Activated B cell treated with CpG ODN at 0.5 μM for 24 hours (primary cell): ENCODE results near the gene SAV1. TPM values are rescaled to one million over a fixed set of nuclear protein-coding genes. Genes with fewer than 3 reads are reported as not detected.
A peak's percentile ranks its signal among the peaks of the same experiment; 100 is the strongest.

Source experiments
- ATAC-seq: fragments of 200-7000 bp; cut with Tn5 transposase; one replicate; pipeline ENCODE4 v1.10.0; 2021; ENCODE audit warnings: low read depth, mild to moderate bottlenecking, moderate library complexity
- CTCF ChIA-PET: fragments of 350-600 bp; sonication (Branson Sonifier 250); formaldehyde crosslinking; loops from one replicate; lab custom pipeline; 2021; ENCODE audit warnings: antibody characterized with exemption; lab: Charles Lee
- POLR2A ChIA-PET: fragments of 350-600 bp; sonication (Branson Sonifier 250); formaldehyde crosslinking; loops from one replicate; lab custom pipeline; 2021; ENCODE audit warnings: antibody characterized with exemption; lab: Charles Lee
- DNase-seq: peaks from one replicate; pipeline ENCODE4 v3.0.0; 2022
- H3K27ac Mint-ChIP-seq: one replicate; pipeline ENCODE4 v1.8.0; 2020; ENCODE audit warnings: mixed read lengths
- H3K27me3 Mint-ChIP-seq: one replicate; pipeline ENCODE4 v1.8.0; 2021; ENCODE audit warnings: mixed read lengths
- H3K36me3 Mint-ChIP-seq: one replicate; pipeline ENCODE4 v1.8.0; 2021; ENCODE audit warnings: low read depth, mixed read lengths
- H3K4me1 Mint-ChIP-seq: one replicate; pipeline ENCODE4 v1.8.0; 2021; ENCODE audit warnings: mixed read lengths
- H3K4me3 Mint-ChIP-seq: one replicate; pipeline ENCODE4 v1.8.0; 2020; ENCODE audit warnings: mild to moderate bottlenecking, mixed read lengths
- H3K9me3 Mint-ChIP-seq: one replicate; pipeline ENCODE4 v1.8.0; 2020; ENCODE audit warnings: mixed read lengths
- intact Hi-C: fragments of 100-400 bp; cut with micrococcal nuclease; formaldehyde crosslinking; loops from one replicate; pipeline ENCODE4 v1.15.1; 2024
- total RNA-seq: library from RNA; stranded (reverse); gene quantifications from 2 replicates; pipeline ENCODE4 v1.2.3, GENCODE V29; 2022
- TF ChIP-seq, protein P1 (sequence below): fragments of 200-600 bp; IDR thresholded peaks from one replicate; pipeline ENCODE4 v1.8.0; 2022; ENCODE audit warnings: antibody characterized with exemption, mild to moderate bottlenecking

SAV1 gene
- total RNA-seq, 1 donor from 2014 or later = 33.3 TPM

DNA sequence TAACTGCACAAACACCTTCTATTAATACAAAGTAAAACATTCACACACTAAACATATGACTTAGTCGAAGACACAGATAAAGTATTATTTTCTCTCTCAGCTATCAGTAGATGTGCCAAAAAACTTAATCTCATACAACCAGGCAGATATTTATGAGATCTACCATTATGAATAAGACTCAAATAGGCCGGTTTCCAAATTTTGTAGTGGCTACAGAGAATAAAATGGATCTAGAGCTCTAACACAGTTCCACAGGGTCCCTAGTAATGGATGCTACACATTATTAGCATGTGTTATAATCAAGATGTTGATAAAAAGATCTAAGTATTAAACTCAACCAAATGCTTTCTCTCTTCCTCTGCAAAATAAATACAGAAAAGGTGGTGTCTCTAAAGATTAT lies 10.4 kb downstream of the SAV1 start:
- DNase-seq (no peak), ATAC-seq (no peak)
- Mint-ChIP-seq H3K9me3 (no peaks in the 10 kb centered on the region), H3K27ac (no peak overlapping the region), H3K27me3 (no peaks in the 10 kb centered on the region), H3K36me3 (peaks cover 45% of the 10 kb centered on the region), H3K4me3 (no peak overlapping the region), H3K4me1 (peaks cover 52% of the 10 kb centered on the region)
- POLR2A ChIA-PET = no interaction called here
- TF ChIP-seq, protein P1, sequence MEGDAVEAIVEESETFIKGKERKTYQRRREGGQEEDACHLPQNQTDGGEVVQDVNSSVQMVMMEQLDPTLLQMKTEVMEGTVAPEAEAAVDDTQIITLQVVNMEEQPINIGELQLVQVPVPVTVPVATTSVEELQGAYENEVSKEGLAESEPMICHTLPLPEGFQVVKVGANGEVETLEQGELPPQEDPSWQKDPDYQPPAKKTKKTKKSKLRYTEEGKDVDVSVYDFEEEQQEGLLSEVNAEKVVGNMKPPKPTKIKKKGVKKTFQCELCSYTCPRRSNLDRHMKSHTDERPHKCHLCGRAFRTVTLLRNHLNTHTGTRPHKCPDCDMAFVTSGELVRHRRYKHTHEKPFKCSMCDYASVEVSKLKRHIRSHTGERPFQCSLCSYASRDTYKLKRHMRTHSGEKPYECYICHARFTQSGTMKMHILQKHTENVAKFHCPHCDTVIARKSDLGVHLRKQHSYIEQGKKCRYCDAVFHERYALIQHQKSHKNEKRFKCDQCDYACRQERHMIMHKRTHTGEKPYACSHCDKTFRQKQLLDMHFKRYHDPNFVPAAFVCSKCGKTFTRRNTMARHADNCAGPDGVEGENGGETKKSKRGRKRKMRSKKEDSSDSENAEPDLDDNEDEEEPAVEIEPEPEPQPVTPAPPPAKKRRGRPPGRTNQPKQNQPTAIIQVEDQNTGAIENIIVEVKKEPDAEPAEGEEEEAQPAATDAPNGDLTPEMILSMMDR = no peak
- CTCF ChIA-PET = interaction anchor here (1.0 kb wide), 1 partner anchor 29 kb away, joined by 3 read pairs; no protein-coding TSS in a partner anchor
- intact Hi-C loops = no loop called here

DNA sequence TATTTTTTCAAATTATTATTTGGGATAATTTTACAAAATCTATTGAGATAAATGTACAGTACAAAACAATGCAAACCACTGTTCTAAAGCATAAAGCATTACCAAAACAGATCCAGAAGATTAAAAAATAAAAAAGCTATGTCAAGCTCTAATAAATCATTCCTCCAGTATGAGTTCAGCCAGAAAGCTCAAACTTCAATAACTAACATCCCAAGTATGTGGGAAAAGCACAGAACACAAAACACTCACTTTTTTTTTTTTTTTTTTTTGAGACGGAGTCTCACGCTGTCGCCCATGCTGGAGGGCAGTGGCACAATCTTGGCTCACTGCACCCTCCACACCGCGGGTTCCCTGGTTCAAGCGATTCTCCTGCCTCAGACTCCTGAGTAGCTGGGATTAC lies 11.3 kb downstream of the SAV1 start:
- Mint-ChIP-seq H3K4me3 (no peak overlapping the region), H3K9me3 (no peaks in the 10 kb centered on the region), H3K27ac (no peak overlapping the region), H3K4me1 (peaks cover 62% of the 10 kb centered on the region), H3K36me3 (peaks cover 46% of the 10 kb centered on the region), H3K27me3 (no peaks in the 10 kb centered on the region)
- TF ChIP-seq, protein P1 = no peak
- no peak for DNase-seq
- POLR2A ChIA-PET = interaction anchor here (0.6 kb wide), 1 partner anchor 11 kb away, joined by 4 read pairs; no protein-coding TSS in a partner anchor
- no peak for ATAC-seq
- intact Hi-C loops = no loop called here
- CTCF ChIA-PET = no interaction called here

DNA sequence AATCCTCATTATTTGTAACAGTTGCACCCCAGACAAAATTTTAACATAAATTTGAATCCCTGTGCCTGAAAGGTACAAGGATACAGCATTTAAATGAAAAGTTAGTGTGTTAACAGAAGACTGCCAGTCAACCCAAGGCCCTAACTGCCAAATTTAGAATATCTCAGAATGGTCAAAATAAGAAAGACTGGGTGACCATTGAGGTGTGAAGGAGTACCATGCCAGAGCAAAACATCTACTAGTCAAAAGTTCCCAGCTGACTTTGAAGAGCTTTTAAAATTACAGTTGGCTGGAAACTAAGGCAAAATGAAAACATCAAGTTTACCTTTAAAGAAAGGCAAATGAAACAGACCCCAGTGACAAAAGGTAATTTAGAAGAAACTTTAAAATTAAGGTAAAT lies 18.4 kb downstream of the SAV1 start:
- no peak for DNase-seq
- H3K27ac Mint-ChIP-seq = peak overlapping the region; percentile 78
- intact Hi-C loops = loop anchor here (5.0 kb wide), 1 partner anchor 37 kb away; no protein-coding TSS in a partner anchor
- peak; percentile 53 for ATAC-seq
- peaks cover 18% of the 10 kb centered on the region for H3K36me3 Mint-ChIP-seq
- H3K9me3 Mint-ChIP-seq = no peaks in the 10 kb centered on the region
- H3K4me3 Mint-ChIP-seq = peak overlapping the region; percentile 6
- POLR2A ChIA-PET = no interaction called here
- CTCF ChIA-PET = interaction anchor here (1.3 kb wide), 1 partner anchor 64 kb away, joined by 5 read pairs; no protein-coding TSS in a partner anchor
- peaks cover 69% of the 10 kb centered on the region for H3K4me1 Mint-ChIP-seq
- TF ChIP-seq, protein P1 = no peak
- H3K27me3 Mint-ChIP-seq = no peaks in the 10 kb centered on the region

DNA sequence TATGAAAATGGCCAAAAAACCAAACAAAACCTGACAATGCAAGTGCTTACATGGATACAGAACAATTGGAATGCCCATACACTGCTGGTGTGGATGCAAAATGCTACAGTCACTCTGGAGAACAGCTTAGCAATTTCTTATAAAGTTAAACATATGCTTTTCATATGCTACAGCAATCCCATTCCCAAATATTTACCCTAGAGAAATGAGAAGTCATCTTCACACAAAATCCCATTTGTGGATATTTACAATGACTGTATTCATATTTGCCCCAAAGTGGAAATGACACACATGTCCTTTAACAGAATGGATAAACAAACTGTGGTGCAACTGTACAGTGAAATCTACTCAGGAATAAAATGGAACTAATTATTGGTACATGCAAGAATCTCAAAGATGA lies 20.4 kb downstream of the SAV1 start:
- intact Hi-C loops = loop anchor here (2.0 to 5.0 kb wide), 2 partner anchors 35 to 67 kb away; no protein-coding TSS in a partner anchor
- Mint-ChIP-seq H3K27me3 (no peaks in the 10 kb centered on the region), H3K4me3 (peak overlapping the region; percentile 70), H3K36me3 (peaks cover 29% of the 10 kb centered on the region), H3K4me1 (peaks cover 65% of the 10 kb centered on the region), H3K9me3 (no peaks in the 10 kb centered on the region), H3K27ac (peak overlapping the region; percentile 75)
- DNase-seq = no peak
- TF ChIP-seq, protein P1 = no peak
- POLR2A ChIA-PET = no interaction called here
- CTCF ChIA-PET = no interaction called here
- ATAC-seq = no peak

DNA sequence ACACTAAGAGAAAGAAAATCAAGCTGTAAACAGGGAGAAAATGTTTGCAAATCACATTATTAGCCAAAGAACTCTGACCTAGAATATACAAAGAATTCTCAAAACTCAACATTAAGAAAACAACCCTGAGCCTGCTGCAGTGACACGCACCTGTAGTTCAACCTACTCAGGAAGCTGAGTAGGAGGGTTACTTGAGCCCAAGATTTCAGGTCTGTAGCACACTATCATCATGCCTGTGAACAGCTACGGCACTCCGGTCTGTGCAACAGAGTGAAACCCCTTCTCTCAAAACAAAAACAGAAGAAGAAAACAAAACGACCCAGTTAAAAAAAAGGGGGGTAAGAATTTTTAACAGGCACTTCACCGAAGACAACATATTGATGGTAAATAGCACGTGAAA lies 20.8 kb downstream of the SAV1 start:
- H3K4me3 Mint-ChIP-seq = peak overlapping the region; percentile 70

More for the DNA sequence above, 20.8 kb downstream of the SAV1 start:
- Mint-ChIP-seq H3K9me3 (no peaks in the 10 kb centered on the region), H3K27me3 (no peaks in the 10 kb centered on the region), H3K36me3 (peaks cover 28% of the 10 kb centered on the region), H3K27ac (peak overlapping the region; percentile 75), H3K4me1 (peaks cover 60% of the 10 kb centered on the region)
- DNase-seq = no peak
- TF ChIP-seq, protein P1 = no peak
- POLR2A ChIA-PET = no interaction called here
- peak; percentile 96 for ATAC-seq
- intact Hi-C loops = loop anchor here (2.0 to 5.0 kb wide), 2 partner anchors 35 to 68 kb away; no protein-coding TSS in a partner anchor
- CTCF ChIA-PET = no interaction called here
